NT2/D1 (cell line): ENCODE measurements around the gene KCNG2.

ENCODE experiments used
- DNase-seq: peaks from one replicate; pipeline ENCODE4 v3.0.0-alpha.2; 2011; ENCODE audit warnings: low read depth, low spot score
- H3K27me3 ChIP-seq: 2 replicates; pipeline ENCODE4 v1.6.0; 2011; ENCODE audit warnings: mild to moderate bottlenecking; ENCODE audit not compliant: insufficient read length, insufficient read depth
- H3K36me3 ChIP-seq: 2 replicates; pipeline ENCODE4 v1.6.1; 2011; ENCODE audit warnings: mild to moderate bottlenecking, low read length, mixed read lengths; ENCODE audit not compliant: insufficient read depth, insufficient read length
- H3K4me1 ChIP-seq: 2 replicates; pipeline ENCODE4 v1.5.1; 2011; ENCODE audit not compliant: insufficient read depth, insufficient read length
- H3K4me3 ChIP-seq: 2 replicates; pipeline ENCODE4 v1.5.1; 2011; ENCODE audit warnings: low read depth; ENCODE audit not compliant: insufficient read length
- H3K9ac ChIP-seq: 2 replicates; pipeline ENCODE4 v1.6.0; 2011; ENCODE audit warnings: low read depth; ENCODE audit not compliant: insufficient read length
- H3K9me3 ChIP-seq: 2 replicates; pipeline ENCODE4 v1.5.1; 2011; ENCODE audit warnings: mild to moderate bottlenecking, low read length; ENCODE audit not compliant: insufficient read depth
- SUZ12 ChIP-seq: IDR thresholded peaks from 2 replicates; pipeline ENCODE4 v1.6.1; 2011; ENCODE audit not compliant: insufficient read length, insufficient read depth; ENCODE audit errors: extremely low read depth
- YY1 ChIP-seq: IDR thresholded peaks from 2 replicates; pipeline ENCODE4 v1.6.1; 2011; ENCODE audit not compliant: insufficient read length, insufficient read depth
- ZNF274 ChIP-seq: IDR thresholded peaks from 2 replicates; pipeline ENCODE4 v1.6.1; 2011; ENCODE audit warnings: mild to moderate bottlenecking, low read depth, low read length

KCNG2 gene

GRCh38 chr18:79902075-79902474 lies 104.3 kb downstream of the KCNG2 start:
- no peaks in the 10 kb centered on the region for H3K4me1 ChIP-seq
- H3K4me3 ChIP-seq: no peak overlapping the region
- H3K36me3 ChIP-seq: peaks cover 7% of the 10 kb centered on the region
- no peaks in the 10 kb centered on the region for H3K27me3 ChIP-seq
- no peak for DNase-seq
- H3K9me3 ChIP-seq: peaks cover 23% of the 10 kb centered on the region
- no peak for TF ChIP-seq SUZ12
- no peak for TF ChIP-seq ZNF274
- TF ChIP-seq YY1: no peak
- H3K9ac ChIP-seq: peak overlapping the region; percentile 10

GRCh38 chr18:79902640-79903039 lies 104.9 kb downstream of the KCNG2 start:
- Histone ChIP-seq H3K4me1 (no peaks in the 10 kb centered on the region), H3K36me3 (peaks cover 7% of the 10 kb centered on the region), H3K27me3 (no peaks in the 10 kb centered on the region), H3K4me3 (no peak overlapping the region), H3K9ac (no peak overlapping the region), H3K9me3 (peaks cover 18% of the 10 kb centered on the region; the same call in 1 of the 2 replicates)
- TF ChIP-seq SUZ12: no peak
- TF ChIP-seq ZNF274: no peak
- no peak for TF ChIP-seq YY1
- DNase-seq: no peak

- H3K27me3 ChIP-seq: no peaks in the 10 kb centered on the region
- peaks cover 7% of the 10 kb centered on the region for H3K36me3 ChIP-seq
- no peak overlapping the region for H3K4me3 ChIP-seq
- peaks cover 12% of the 10 kb centered on the region; the same call in 1 of the 2 replicates for H3K9me3 ChIP-seq
- no peak for TF ChIP-seq ZNF274
- no peak for TF ChIP-seq YY1
- TF ChIP-seq SUZ12: no peak
- DNase-seq: no peak
- no peak overlapping the region for H3K9ac ChIP-seq
- no peaks in the 10 kb centered on the region for H3K4me1 ChIP-seq
Observed at GRCh38 chr18:79903071-79903635, 105.4 kb downstream of the KCNG2 start.

- no peaks in the 10 kb centered on the region for H3K4me1 ChIP-seq
- H3K9ac ChIP-seq: no peak overlapping the region
- H3K9me3 ChIP-seq: peaks cover 9% of the 10 kb centered on the region; the same call in 1 of the 2 replicates
- H3K36me3 ChIP-seq: peaks cover 7% of the 10 kb centered on the region
- H3K27me3 ChIP-seq: no peaks in the 10 kb centered on the region
- no peak for DNase-seq
- no peak overlapping the region for H3K4me3 ChIP-seq
- TF ChIP-seq YY1: no peak
- no peak for TF ChIP-seq ZNF274
- TF ChIP-seq SUZ12: no peak
Observed at GRCh38 chr18:79903787-79904356, 106.1 kb downstream of the KCNG2 start.

GRCh38 chr18:79904357-79905147 lies 106.8 kb downstream of the KCNG2 start:
- Histone ChIP-seq H3K4me1 (no peaks in the 10 kb centered on the region), H3K4me3 (no peak overlapping the region), H3K9me3 (peaks cover 2% of the 10 kb centered on the region; the same call in 1 of the 2 replicates), H3K9ac (no peak overlapping the region), H3K27me3 (no peaks in the 10 kb centered on the region), H3K36me3 (peaks cover 7% of the 10 kb centered on the region)
- TF ChIP-seq YY1 (no peak), SUZ12 (no peak), ZNF274 (no peak)
- DNase-seq: no peak

- Histone ChIP-seq H3K9me3 (no peaks in the 10 kb centered on the region), H3K9ac (no peak overlapping the region), H3K4me3 (no peak overlapping the region), H3K36me3 (peaks cover 7% of the 10 kb centered on the region), H3K27me3 (no peaks in the 10 kb centered on the region), H3K4me1 (no peaks in the 10 kb centered on the region)
- DNase-seq: no peak
- TF ChIP-seq YY1: no peak
- TF ChIP-seq ZNF274: no peak
- TF ChIP-seq SUZ12: no peak
Observed at GRCh38 chr18:79905389-79905911, 107.7 kb downstream of the KCNG2 start.

GRCh38 chr18:79905993-79906392 lies 108.3 kb downstream of the KCNG2 start:
- peaks cover 7% of the 10 kb centered on the region for H3K36me3 ChIP-seq
- no peaks in the 10 kb centered on the region for H3K27me3 ChIP-seq
- no peak overlapping the region for H3K4me3 ChIP-seq
- H3K9me3 ChIP-seq: no peaks in the 10 kb centered on the region
- no peak for DNase-seq
- no peak overlapping the region for H3K9ac ChIP-seq
- TF ChIP-seq YY1 (no peak), ZNF274 (no peak), SUZ12 (no peak)
- H3K4me1 ChIP-seq: peaks cover 2% of the 10 kb centered on the region
